GM18858 (cell line): ENCODE results near the gene SLC46A1.

ENCODE experiments used
- ATAC-seq: cut with Tn5 transposase; IDR thresholded peaks from one replicate; pipeline ENCODE4 v1.9.1; 2021; ENCODE audit not compliant: unreplicated experiment

The SLC46A1 gene

DNA sequence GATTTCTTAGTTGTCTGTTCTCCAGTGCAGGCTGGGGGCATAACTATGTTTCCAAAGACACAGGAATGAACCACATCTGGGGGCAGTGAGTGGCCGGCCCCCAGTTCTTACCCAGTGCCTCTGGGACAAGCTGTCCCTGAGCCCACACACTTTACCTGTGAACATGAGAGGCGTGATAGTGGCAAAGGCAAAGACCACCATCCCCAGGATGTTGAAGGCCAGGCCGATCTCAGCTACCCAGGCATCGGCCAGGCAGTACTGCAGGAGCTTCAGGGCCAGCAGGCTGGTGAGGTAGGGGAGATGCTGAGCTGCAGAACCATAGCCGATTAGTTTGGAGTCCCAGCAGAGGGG lies 1.6 kb downstream of the SLC46A1 start:
- ATAC-seq, result no peak

DNA sequence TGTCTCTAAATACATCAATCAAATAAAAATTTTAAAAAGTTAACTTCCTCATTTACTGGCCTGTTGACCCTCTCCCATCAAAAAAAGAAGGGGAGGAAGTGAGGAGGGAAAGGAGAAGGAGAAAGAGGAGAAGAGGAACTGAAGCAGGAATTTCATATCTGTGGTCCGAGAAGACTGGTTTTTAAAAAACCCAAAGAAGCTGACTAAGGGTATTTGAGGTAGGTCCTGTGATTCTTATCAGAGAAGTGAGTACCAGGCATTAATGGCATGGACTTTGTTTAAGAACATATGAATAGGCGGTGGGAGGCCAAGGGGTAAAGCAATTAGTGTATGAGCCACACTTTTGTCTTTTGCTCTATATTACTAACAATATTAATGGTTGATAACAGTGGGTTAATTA lies 2.0 kb downstream of the SLC46A1 start:
- ATAC-seq, result no peak

DNA sequence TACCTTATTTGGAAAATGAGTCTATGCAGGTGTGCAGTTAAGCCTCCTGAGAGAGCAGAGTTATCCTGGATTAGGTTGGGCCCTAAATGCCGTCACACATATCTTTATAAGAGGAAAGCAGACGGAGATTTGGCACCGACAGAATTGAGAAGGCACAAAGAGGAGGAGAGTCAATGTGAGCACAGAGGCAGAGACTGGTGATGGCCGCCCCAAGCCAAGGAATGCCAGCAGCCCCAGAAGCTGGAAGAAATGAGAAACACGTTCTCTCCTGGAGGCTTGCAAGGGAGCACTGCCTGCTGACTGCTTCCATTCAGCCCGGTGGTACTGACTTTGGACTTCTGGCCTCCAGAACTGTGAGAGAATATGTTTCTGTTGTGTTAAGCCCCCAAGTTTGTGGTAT lies 3.2 kb downstream of the SLC46A1 start:
- no peak for ATAC-seq

DNA sequence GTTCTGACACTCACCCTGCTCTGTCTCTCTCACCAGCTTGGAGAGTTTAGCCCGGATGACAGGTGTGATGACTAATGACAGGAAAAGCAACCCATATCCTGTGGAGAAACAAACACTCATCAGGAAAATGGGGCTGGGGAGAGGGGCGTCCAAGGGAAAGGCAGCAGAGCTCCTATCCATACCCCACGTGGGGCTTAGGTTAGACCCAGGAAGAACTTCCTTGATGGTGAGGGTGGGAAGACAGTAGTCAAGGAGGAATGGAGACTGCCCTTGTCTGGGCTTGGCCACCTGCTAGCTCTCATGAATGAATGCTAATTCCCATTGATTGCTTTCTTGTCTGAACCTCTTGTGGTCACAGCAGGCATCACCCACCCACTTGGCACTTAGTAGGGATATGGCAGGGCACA lies 3.8 kb downstream of the SLC46A1 start:
- ATAC-seq, result no peak

DNA sequence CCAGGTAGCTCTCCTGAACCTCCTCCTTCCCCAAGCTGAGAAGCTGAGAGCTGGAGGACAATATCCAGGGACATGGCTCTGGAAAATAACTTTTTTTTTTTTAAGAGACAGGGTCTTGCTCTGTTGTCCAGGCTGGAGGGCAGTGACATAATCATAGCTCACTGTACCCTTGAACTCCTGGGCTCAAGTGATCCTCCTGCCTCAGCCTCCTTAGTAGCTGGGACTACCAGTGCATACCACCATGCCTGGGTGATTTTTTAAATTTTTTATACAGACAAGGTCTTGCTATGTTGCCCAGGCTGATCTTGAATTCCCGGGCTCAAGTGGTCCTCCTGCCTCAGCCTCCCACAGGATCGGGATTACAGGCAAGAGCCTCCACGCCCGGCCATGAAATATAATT lies 6.2 kb downstream of the SLC46A1 start:
- ATAC-seq, result no peak

DNA sequence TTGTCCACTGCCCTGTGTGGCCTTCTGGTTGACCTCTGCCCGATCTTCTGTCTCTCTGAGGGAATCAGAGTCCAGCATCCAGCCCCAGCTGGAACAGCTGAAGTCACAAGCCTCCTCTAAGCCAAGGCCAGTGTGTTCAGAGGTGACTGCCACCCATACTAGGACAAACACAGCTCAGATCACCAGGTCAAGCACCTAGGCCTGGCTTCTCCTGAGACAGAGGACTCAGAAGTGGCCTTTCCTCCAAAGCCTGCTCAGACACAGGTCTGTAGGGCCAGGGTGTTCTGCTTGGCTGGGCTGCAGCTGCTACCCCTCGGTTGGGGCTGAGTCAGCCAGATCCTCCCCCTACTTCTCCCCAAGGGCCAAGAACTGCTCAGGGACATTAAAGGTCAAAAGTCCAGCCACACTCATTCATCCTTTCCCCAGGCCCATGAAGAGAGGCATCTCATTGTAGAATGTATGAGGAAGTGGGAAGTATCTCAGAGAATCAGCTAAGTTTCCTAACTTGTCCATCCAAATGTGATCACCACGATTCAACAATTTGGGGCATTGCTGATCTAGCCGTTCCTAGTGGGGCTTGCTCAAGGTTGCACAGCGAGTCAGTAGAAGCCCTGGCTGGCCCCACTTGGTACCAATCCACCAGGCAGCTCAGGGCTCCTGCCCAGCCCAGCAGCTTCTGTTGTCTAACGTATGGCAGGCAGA lies 7.6 kb downstream of the SLC46A1 start:
- ATAC-seq, result no peak

DNA sequence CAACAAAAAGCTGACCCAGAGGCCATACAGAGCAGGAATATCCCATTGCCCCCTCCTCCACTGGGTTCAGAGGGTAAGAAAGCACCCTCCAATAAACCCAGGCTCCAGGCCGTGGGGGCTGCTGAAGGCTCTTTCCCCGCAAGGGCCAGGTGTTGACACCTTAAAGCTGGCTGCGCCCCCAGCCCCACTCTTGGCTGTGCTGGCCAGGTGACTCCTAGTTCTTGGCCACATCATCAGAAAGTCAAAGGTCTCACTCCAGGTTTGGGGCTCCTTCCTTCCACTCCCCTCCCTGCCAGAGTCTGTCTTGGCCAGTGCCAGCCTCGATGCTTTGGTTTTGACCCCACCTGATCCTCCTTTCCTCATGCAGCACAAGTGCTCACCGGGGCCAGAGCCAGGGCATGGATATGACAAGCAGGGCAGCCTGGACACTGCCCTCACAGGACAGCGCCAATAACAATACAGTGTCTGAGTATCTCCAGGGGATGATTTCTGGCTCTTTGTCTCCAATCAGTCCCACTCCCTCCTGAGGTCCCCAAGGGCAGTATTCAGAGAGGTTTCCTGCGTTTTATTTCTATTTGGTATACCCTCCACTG lies 8.2 kb downstream of the SLC46A1 start:
- no peak for ATAC-seq

DNA sequence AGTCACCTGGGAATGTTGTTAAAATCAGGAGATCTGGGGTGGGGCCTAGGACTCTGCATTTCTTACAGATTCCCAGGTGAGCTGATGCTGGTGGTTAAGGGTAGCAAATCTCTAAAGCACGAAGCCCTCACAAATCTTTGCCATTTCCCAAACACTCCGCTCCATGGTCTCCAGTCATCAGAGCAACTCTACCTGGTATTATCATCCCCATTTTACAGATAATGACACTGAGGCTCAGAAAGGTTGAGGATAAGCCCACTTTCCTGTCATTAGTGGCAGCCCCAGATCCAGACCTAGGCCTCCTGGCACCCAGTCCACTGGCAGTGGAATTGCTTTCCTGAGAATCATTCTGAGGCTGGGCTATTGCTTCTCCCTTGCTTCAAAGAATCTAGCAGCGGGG lies 8.7 kb downstream of the SLC46A1 start:
- ATAC-seq, result no peak

DNA sequence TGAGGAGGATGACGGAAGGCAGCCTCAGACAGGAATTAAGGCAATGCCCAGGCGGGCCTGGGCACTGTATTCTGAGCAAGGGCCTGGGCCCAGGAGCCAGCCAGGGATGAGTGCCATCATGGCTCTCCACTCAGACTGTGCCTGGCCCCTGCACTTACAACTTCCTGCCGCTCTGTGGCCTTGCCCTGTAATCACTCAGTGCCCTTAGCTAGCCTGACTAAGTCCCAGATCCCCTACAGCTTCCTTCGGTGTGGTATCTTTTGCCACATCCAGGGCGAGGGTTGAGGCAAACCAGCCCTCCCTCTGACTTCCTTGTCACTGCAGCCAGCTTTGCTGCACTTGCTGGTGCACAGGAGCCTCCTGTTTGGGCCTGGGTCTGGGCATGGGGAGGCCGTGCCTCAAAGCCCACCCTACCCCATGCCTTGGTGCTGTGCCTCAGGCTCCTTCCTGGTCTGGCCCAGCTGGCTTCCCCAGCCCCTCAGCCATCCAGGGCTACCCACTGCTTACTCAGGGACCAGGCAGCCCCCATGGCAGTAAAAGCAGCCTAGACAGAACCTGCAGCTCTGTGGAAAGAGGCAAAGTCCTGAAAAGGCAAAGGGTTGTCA lies 9.3 kb downstream of the SLC46A1 start:
- ATAC-seq, result no peak

DNA sequence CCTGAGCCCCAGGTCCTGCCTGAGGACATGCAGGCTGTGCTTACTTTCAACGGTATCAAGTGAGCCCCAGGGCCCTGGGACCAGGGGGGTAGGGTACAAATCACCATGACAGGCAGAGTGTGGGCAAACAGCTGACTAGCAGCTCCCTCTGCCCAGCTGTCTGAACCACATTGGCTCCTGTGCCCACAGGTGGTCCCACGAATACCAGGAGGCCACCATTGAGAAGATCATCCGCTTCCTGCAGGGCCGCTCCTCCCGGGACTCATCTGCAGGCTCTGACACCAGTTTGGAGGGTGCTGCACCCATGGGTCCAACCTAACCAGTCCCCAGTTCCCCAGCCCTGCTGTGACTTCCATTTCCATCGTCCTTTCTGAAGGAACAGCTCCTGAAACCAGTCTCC lies 10.0 kb downstream of the SLC46A1 start:
- no peak for ATAC-seq

DNA sequence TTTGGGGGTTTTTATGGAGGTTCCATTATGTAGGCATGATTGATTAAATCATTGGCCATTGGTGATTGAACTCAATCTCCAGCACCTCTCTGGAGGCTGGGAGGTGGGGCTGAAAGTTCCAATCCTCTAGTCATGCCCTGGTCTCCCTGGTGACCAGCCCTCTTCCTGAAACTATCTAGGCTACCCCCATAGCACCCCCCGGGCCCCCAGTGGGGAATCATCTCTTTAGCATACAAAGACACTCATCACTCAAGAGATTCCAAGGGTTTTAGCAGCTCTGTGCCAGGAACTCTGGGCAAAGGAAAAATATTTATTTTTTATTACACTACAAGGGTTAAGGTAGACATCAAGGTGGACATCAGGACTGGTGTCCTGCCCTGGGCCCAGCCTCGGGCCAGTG lies 10.6 kb downstream of the SLC46A1 start:
- ATAC-seq, result no peak

DNA sequence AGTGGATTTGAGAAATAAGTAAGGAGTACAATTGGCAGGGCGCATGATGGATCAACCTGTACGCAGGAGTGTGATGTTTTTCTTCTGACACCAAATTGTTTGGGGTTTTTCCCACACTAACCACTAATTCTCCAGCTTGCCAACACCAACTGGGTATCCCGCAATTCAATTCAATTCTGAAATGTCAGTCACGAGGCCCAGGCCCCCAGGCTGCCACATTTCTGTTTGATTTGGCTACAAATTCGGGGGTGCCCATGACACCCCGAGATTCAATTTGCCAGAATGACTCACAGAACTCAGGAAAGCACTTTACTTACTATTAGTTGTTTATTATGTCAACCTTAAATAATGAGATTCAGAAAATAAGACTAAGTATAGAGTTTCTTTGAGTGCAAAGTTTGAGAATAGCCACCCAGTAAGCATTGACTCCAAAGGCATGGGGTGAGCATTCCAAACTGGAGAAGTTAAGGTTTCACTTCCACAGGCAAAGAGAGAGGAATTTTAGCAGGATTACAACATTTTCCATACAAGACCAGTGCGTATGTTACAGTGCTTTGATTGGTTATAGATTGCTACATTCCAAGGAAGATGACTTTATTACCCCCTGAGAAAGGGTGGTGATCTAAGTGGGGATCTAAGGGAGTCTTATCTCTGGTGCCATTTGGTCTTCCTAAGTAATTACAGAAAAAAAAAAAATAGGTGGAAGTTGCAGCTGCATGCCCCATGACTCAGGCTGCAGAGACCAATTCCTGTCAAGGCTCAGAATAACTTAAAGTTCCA lies 11.5 kb downstream of the SLC46A1 start:
- no peak for ATAC-seq

DNA sequence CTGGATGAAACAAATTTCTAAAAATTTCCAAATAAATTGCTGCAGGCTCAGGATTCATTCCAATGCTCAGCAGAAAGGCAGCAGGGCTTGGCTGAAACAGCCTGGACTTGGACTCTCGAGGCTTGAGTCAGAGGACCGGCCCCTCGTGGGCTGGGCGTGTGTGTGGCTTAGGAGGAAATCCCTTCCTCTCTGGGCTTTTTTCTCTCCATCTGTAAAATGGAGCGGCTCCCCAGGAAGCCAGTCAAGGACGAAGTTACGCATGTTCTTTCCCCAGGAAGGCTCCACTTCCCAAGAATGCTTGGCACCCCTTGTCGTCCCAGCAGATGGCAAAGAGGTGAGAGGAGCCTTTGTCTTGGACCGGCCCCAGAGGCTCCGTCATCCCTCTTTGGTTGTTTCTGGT lies 13.5 kb downstream of the SLC46A1 start:
- no peak for ATAC-seq

DNA sequence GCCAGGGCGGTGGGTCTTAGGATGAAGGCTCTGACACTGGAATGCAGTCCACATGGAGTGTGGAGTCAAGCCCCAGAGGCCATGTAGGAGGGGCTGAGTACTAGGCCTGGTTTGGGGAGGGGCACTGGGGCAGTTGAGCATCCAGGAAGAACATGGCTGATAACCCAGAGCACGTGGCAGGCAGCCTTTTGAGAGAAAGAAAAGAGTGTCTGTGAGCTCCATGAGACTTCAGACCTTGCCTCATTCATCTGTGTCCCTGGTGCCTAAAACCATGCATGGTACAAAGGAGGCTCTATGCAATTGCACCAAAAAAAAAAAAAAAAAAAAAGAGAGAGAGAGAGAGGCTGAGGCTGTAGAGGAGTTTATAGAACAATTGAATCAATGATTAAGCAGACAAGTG lies 14.6 kb downstream of the SLC46A1 start:
- no peak for ATAC-seq

DNA sequence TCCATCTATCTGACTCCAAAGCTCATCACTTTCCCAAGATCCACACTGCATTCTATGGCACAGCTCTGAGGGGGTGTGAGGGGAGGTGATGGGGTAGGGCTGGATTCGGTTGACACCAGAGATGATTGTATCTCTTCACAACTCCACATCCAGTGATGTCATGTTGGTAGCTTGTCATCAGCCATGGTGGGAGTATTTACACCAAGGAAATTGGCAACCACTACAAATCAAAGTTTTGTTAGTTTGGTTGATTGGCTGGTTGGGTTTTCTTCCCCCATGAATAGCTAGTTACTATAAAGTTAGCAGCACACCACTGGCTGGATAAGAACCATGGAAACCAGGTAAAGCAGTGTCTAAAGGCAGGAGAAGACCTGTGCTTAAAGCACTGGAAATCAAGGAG lies 15.0 kb downstream of the SLC46A1 start:
- ATAC-seq, result no peak

DNA sequence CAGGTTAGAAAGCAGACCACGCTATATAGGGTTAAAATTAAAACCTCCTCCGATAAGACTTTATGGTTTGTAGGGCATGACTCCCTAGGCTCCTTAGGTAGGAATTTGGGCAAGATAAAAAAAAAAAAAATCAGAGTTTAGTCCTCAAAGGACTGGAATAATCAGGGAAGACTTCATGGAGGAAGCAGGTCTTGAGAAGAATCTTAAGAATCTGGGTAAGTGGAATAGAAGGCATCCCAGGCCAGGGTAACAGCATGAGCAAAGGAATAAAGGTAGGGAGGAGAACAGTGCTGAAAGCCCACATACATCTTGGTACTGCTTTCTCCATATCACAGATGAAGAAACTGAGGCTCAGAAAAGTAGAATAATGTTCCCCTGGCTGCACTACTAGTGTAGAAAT lies 15.4 kb downstream of the SLC46A1 start:
- ATAC-seq, result no peak

DNA sequence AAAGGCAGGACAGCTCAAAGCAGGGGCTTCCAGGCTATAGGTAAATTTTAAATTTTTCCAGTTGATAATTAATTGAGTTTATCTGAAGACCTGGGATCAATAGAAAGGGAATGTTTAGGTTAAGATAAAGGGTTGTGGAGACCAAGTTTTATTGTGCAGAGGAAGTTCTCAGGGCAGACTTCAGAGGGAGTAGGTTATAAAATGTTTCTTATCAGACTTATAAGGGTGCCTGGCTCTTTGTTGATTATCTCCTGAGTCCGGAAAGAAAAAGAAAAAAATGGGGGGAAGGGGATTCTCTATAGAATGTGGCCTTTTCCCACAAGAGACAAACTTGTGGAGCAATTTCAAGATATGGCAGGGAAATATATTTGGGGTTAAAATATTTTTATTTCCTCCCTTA lies 15.9 kb downstream of the SLC46A1 start:
- ATAC-seq, result no peak

DNA sequence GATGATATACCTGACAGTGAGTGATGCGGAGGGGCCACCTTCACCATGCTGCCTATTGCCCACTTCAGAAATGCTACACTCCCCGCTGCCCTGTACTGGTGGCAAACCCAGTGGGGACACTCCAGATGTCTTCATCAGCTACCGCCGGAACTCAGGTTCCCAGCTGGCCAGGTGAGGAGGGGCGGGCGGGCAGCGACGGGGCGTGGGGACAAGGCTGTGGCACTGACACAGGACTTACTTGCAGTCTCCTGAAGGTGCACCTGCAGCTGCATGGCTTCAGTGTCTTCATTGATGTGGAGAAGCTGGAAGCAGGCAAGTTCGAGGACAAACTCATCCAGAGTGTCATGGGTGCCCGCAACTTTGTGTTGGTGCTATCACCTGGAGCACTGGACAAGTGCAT lies 17.9 kb downstream of the SLC46A1 start:
- no peak for ATAC-seq

DNA sequence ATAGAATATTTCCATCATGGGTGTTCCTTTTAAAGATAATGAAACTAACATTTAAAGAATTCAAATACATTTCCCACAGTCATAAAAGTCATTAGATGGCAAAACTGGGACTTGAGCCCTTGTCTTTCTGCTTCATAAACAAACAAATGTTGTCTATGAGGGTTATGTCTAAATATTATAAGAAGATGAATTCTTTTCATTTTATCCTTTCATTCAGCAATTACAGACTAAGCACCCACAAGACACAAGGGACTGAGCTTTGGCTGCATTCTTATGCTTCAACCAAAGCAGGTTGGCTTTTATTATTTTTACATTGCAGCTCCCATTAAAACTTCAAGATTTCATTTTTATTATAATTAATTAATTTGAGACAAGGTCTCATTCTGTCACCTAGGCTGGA lies 19.6 kb downstream of the SLC46A1 start:
- ATAC-seq, result no peak

DNA sequence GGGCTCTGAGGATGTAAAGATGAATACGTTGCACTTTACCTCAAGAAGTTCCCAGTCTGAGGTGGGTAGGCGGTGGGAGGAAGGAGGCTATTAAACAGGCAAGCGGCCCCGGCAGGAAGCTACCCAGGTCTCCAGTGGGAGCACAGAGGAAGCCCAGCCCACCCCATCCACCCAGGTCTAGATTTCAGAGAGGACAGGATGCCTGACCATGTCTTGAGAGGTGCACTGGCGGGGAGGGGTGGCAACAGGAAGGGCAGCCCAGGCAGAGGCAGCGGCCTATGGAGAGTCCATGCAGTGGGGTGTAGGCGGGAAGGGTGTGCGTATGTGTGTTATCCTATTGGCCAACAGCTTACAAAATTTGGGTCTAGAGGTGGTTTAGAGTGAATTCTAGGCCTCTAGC lies 20.6 kb downstream of the SLC46A1 start:
- ATAC-seq, result no peak

DNA sequence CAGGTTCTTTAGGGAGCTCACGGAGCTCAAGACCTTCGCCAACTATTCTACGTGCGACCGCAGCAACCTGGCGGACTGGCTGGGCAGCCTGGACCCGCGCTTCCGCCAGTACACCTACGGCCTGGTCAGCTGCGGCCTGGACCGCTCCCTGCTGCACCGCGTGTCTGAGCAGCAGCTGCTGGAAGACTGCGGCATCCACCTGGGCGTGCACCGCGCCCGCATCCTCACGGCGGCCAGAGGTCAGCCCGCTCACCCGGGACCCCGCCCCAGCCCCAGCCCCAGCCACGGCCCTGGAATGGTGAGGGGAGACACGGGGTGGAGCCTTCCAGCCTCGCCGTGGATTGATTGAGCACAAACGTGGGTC lies 21.0 kb downstream of the SLC46A1 start:
- no peak for ATAC-seq
